ENCODE data around the gene NPY2R. TPM values are rescaled to one million over a fixed set of nuclear protein-coding genes. Genes with fewer than 3 reads are reported as not detected.

The NPY2R gene
- polyA plus RNA-seq, 3 donors = not detected

GRCh38 chr4:155249016-155249566 lies 40.7 kb downstream of the NPY2R start:
- Mint-ChIP-seq H3K4me3 (no peak overlapping the region), H3K36me3 (no peaks in the 10 kb centered on the region), H3K4me1 (no peaks in the 10 kb centered on the region), H3K9me3 (peaks cover 0 to 4% (median 2%) of the 10 kb centered on the region in 7 donors), H3K27me3 (ENCODE audit: low read depth in 3 of 3) (peaks cover 0 to 1% (median 0%) of the 10 kb centered on the region in 3 donors), H3K27ac (no peak overlapping the region)
- Histone ChIP-seq H3K79me2 (ENCODE audit: insufficient read depth, low read length) (no peaks in the 10 kb centered on the region), H3K27ac (ENCODE audit: low read depth in 1 of 2, low read length in 2 of 2) (no peak overlapping the region), H3K4me3 (replicated peaks in 1 of 3; ENCODE audit: low read depth in 2 of 3, low read length in 3 of 3) (no peak overlapping the region), H3K36me3 (replicated peaks in 1 of 2; ENCODE audit: control insufficient read depth in 1 of 2, insufficient read depth in 2 of 2, low read length in 2 of 2) (no peaks in the 10 kb centered on the region), H4K20me1 (ENCODE audit: insufficient read depth, low read length) (no peaks in the 10 kb centered on the region), H3K9me3 (replicated peaks in 1 of 2; ENCODE audit: control insufficient read depth in 1 of 2, insufficient read depth in 1 of 2, low read length in 2 of 2) (no peaks in the 10 kb centered on the region), H3K27me3 (ENCODE audit: control insufficient read depth in 2 of 2, insufficient read depth in 2 of 2, low read length in 2 of 2) (no peaks in the 10 kb centered on the region), H3K9ac (ENCODE audit: insufficient read depth, low read length, poor library complexity, severe bottlenecking) (no peak overlapping the region), H3K4me1 (ENCODE audit: control insufficient read depth in 1 of 2, insufficient read depth in 2 of 2, low read length in 2 of 2) (no peaks in the 10 kb centered on the region), H2AFZ (ENCODE audit: insufficient read depth, low read depth, low read length, poor library complexity, severe bottlenecking) (no peak overlapping the region), H3K4me2 (replicated peaks; ENCODE audit: extremely low read depth, low read length, poor library complexity, severe bottlenecking) (no peak overlapping the region)
- TF ChIP-seq, protein P1, sequence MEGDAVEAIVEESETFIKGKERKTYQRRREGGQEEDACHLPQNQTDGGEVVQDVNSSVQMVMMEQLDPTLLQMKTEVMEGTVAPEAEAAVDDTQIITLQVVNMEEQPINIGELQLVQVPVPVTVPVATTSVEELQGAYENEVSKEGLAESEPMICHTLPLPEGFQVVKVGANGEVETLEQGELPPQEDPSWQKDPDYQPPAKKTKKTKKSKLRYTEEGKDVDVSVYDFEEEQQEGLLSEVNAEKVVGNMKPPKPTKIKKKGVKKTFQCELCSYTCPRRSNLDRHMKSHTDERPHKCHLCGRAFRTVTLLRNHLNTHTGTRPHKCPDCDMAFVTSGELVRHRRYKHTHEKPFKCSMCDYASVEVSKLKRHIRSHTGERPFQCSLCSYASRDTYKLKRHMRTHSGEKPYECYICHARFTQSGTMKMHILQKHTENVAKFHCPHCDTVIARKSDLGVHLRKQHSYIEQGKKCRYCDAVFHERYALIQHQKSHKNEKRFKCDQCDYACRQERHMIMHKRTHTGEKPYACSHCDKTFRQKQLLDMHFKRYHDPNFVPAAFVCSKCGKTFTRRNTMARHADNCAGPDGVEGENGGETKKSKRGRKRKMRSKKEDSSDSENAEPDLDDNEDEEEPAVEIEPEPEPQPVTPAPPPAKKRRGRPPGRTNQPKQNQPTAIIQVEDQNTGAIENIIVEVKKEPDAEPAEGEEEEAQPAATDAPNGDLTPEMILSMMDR (IDR thresholded peaks at IDR 0.05) = no peak
- no CpG with 5 or more reads among the region's 8 CpGs for WGBS (ENCODE audit: insufficient coverage)
- no peak for DNase-seq
- intact Hi-C loops (cut with micrococcal nuclease) = no loop called here

- no peak overlapping the region for H2AFZ ChIP-seq (ENCODE audit: insufficient read depth, low read depth, low read length, poor library complexity, severe bottlenecking)
- H3K4me3 Mint-ChIP-seq = no peak overlapping the region
- H3K36me3 Mint-ChIP-seq = no peaks in the 10 kb centered on the region
- TF ChIP-seq, protein P1 (IDR thresholded peaks at IDR 0.05) = no peak
- H3K9ac ChIP-seq (ENCODE audit: insufficient read depth, low read length, poor library complexity, severe bottlenecking) = no peak overlapping the region
- no peak overlapping the region for H3K27ac Mint-ChIP-seq
- H3K9me3 Mint-ChIP-seq = no peaks in the 10 kb centered on the region
- no peaks in the 10 kb centered on the region for H4K20me1 ChIP-seq (ENCODE audit: insufficient read depth, low read length)
- H3K4me2 ChIP-seq (replicated peaks; ENCODE audit: extremely low read depth, low read length, poor library complexity, severe bottlenecking) = no peak overlapping the region
- intact Hi-C loops (cut with micrococcal nuclease) = no loop called here
- H3K4me1 Mint-ChIP-seq = no peaks in the 10 kb centered on the region
- no peaks in the 10 kb centered on the region for H3K9me3 ChIP-seq (replicated peaks in 1 of 2; ENCODE audit: control insufficient read depth in 1 of 2, insufficient read depth in 1 of 2, low read length in 2 of 2)
- DNase-seq = no peak
- no peaks in the 10 kb centered on the region for H3K27me3 ChIP-seq (ENCODE audit: control insufficient read depth in 2 of 2, insufficient read depth in 2 of 2, low read length in 2 of 2)
- no peaks in the 10 kb centered on the region for H3K4me1 ChIP-seq (ENCODE audit: control insufficient read depth in 1 of 2, insufficient read depth in 2 of 2, low read length in 2 of 2)
- H3K27ac ChIP-seq (ENCODE audit: low read depth in 1 of 2, low read length in 2 of 2) = no peak overlapping the region
- H3K4me3 ChIP-seq (replicated peaks in 1 of 3; ENCODE audit: low read depth in 2 of 3, low read length in 3 of 3) = no peak overlapping the region
- peaks cover 0 to 1% (median 0%) of the 10 kb centered on the region in 3 donors for H3K27me3 Mint-ChIP-seq (ENCODE audit: low read depth in 3 of 3)
- no peaks in the 10 kb centered on the region for H3K36me3 ChIP-seq (replicated peaks in 1 of 2; ENCODE audit: control insufficient read depth in 1 of 2, insufficient read depth in 2 of 2, low read length in 2 of 2)
- H3K79me2 ChIP-seq (ENCODE audit: insufficient read depth, low read length) = no peaks in the 10 kb centered on the region
- no CpG with 5 or more reads among the region's 1 CpG for WGBS (ENCODE audit: insufficient coverage)
These were observed 43.9 kb downstream of the NPY2R start for GRCh38 chr4:155252327-155252726.

Measured in CD14-positive monocyte (primary cell).